NCI-H748 (cell line): ENCODE results near the gene MXRA8.
"Not testable (repeated sequence)": the region's sequence is repeated elsewhere in the genome, so short reads cannot be mapped to it uniquely, and the experiment has no call there.

Source experiments
- DNase-seq: peaks from one replicate; lab custom pipeline; 2025; ENCODE audit not compliant: unreplicated experiment; lab: John Stamatoyannopoulos, UW

Gene MXRA8

DNA sequence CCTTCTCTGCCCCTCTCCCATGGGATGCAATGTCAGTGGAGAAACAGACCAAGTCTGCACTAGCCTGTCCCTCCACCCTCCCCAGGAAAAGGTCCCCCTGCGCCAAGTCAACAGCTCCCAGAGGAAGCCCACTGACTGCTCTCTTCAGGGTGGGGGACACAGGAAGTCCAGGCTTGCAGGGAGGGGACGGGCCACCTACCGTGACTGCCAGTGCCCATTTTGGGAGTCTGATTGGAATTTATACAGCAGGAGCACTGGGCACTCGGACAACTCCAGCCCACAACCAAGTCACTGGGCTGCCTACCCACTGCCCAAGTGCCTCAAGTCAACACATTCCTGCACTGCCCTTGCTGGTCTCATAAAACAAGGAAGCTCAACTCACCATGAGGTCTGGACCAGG lies 34.7 kb upstream of the MXRA8 start:
- DNase-seq = no peak

DNA sequence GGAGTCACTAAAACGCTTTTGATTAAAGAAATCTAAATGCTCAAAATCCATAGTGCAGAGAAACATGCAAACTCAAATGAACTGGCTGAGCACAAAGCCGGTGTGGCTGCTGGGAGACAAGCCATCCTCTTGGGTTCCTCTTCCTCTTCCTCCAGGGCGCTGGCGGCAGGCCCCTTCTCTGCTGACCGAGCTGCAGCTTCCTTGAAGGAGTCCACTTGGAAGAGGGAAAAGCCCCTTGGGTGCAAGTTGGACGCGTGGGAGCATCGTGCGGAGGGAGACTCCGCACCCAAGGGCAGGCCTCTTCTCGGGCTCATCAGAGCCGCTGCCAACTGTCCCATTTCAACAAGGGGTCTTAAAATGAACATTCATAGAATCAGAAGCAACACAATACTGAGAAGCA lies 32.9 kb upstream of the MXRA8 start:
- DNase-seq = no peak

DNA sequence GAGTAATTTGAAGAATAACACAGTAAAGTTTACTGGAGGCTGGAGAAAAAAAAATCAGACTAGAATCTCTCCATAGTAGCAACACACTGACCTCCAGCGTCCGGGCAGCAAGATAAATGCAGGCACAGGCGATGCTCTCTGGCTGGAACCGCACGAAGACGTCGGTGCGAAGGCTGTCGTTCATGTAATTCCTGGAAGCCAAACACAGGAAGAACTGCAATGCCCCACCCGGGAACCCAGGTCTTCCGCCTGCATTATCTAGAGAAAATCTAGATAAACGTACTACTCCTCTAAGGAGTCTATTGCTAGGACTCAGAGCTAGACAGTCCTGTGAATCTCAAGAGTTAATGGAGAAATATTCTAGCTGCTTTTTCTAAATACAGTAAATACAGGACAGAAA lies 32.3 kb upstream of the MXRA8 start:
- no peak for DNase-seq

DNA sequence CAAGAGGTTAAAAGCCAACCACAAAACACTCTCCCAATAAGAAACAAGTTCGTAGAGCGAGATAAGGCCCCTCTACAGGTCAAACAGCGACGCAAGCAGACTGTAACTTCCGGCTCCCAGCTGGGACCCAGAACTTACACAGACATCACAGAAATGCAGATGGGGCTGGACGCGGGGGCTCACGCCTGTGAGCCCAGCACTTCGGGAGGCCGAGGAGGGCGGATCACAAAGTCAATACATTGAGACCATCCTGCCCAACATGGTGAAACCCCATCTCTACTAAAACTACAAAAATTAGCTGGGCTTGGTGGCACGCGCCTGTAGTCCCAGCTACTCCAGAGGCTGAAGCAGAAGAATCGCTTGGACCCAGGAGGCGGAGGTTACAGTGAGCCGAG lies 29.7 kb upstream of the MXRA8 start:
- DNase-seq = no peak

- DNase-seq = no peak
Measured at GRCh38 chr1:1387098-1388077, 29.0 kb upstream of the MXRA8 start.

DNA sequence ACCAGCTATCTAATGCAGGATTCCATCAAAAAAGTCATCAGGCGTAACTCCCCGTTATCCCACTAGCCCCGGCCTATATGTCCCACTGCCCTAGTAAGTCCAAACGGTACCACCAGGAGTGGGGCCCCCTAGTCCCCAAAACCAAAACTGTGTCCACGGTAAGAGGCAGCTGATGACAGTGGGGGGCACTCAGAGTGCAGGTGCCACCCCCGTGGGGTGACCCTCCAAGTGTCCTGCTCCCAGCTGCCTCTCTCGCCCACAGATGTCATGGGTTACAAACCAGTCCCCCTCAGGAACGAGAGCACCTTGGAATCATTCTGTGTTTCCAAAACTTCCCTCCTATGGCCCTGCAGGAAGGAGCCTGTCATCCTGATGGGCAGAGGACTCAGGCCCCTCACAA lies 27.6 kb upstream of the MXRA8 start:
- no peak for DNase-seq

- not testable (repeated sequence) for DNase-seq
Measured at GRCh38 chr1:1385339-1385738, 27.0 kb upstream of the MXRA8 start.

DNA sequence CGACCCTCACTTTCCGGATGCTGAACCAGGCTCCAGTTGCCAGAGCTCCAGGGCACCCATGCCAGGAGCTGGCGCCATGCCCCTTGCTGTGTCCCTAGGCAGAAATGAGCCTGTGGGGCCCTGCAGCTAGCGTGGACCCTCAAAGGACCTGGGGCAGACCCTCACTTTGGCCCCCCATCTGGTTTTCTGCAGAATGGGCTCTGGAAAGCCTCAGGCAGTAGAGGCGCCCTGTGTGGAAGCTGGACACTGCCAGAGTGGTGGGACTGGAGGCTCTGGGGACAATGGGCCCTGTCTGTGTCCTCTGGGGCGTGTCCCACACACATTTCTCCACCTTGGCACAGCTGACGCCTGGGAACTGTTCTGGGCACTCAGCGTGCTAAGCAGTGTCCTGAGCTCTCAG lies 22.9 kb upstream of the MXRA8 start:
- DNase-seq = no peak

DNA sequence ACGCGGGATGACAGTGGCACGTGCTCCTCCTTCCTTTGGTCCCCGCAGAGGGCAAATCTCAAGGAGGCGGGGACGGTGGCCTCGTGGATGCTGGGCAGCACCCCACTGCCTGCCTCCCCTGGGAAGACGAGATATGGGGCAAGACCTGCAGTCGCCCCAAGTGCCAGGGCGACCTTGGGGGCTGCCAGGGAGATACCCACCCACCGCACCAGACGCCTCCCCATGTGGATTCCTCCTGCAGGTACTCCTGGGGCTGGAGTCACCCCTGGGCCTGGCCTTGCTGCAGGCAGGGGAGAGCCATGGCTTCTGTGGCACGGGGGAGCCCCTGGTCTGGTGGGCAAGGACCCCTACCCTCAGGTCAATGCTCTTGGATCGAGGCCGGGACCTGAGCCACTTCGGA lies 22.5 kb upstream of the MXRA8 start:
- DNase-seq = no peak

DNA sequence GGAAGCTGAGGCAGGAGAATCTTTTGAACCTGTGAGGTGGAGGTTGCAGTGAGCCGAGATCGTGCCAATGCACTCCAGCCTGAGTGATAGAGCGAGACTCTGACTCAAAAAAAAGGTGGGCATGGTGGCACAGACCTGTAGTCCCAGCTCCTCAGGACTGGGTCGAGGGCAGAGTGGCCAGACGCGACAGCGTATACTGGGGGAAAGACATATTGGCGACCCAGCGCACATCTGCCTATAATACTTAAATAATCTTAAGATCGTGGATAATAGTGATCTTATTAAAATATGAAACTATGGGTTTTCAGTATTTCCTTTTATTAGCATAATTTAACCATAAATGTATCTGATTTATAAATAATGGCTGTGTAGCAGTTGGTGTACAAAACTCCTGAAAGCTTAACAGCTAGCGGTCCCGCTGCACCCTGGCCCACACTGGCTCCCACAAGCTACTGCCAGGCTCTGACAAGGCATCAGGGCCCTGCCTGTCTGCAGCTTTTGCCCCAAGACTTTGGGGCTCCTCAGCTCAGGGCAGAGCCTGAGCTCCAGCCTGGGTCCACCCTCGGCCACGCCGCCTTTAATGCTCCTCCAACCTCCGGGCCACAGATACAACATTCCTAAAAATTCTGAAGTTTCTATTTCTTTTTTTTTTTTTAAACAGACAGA lies 19.3 kb upstream of the MXRA8 start:
- no peak for DNase-seq

DNA sequence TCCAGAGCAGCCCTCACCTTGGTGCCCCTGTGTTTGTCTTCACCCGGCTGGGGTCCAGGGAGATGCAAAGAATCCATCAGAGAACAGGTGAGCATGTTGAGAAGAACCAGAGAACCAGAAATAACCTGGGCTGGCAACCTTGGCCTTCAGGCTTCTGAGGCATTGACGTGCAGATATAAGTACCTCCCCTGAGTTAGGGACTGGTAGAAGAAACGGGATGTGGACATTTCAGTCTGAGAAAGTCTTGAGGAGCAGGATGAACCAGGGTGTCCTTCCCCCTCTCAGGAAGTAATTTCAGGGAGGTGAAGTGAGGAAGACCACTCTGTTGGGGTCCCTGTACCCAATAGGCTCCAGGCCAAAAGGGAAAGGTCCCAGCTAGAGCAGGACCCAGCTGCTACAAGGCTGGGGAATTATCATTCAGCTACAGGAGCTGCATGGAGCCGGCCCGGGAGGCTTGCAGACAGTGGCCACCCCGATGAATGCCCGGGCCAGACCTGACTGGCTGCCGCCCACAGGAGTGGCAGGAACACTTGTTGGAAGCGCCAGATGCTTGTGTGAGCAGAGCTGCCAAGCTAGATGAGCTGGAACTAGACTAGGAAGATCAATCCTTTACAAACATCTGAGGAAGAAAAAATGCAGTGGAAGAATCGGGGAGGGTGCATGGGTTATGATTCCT lies 18.3 kb upstream of the MXRA8 start:
- DNase-seq = no peak

- DNase-seq = peak; percentile 99
Measured at GRCh38 chr1:1374929-1375662, 16.7 kb upstream of the MXRA8 start, which contains the start of gene AURKAIP1. Gene AURKAIP1 (minus strand): TSS chr1:1375207. CDS start chr1:1374756, 451 bp downstream.

DNA sequence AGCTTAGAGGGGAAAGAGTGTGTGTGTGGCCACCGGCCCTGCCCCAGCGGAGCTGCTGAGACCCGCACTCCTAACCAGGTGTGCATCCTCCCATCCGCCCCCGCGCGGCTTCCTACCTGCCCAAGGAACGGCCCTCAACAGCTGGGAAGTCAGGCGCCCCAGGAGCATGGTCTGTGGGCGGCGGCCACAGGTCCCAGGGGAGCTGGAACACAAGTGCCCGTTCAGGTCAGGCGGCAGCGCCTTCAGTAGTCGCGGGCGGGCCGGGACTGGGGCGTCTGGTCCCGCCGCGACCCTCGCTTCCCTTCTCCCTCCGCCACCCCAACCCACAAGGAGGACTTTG lies 16.2 kb upstream of the MXRA8 start:
- DNase-seq = peak; percentile 13

DNA sequence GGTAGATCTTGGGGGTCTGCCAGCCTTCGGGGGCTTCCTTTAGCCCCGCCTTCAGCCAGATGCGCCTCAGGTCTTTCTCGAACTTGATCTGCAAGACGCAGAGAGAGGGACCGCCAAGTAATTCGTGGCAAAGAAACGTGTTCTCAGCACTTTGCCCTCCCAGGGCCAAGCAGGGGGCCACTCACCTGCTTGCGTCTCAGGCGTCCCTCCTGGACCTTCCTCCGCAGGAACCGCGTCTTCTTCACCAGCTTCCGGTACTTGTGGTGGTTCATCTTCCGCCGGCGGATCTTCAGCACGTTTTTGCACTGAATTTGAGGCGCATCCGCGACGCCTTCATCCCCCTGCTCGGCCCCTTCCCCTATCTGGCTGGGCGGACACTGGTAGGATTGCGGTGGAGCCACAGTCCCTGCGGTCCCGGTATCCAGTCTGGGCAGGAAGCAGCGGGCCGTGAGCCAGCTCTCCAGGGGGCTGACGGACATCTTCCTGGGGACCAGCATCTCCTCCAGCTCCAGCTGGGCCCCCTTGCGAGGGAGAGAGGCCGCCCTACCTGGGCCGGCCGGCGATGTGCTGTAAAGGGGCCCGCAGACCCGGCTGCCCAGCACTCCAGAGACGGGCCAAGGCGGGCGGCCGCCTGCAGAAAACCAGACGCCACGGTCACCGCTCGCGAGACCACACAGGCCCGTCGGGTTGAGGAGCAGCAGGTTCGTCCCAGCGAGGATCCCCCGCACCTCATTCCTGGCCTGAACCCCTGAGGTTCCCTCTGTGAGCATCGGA lies 15.6 kb upstream of the MXRA8 start:
- no peak for DNase-seq

DNA sequence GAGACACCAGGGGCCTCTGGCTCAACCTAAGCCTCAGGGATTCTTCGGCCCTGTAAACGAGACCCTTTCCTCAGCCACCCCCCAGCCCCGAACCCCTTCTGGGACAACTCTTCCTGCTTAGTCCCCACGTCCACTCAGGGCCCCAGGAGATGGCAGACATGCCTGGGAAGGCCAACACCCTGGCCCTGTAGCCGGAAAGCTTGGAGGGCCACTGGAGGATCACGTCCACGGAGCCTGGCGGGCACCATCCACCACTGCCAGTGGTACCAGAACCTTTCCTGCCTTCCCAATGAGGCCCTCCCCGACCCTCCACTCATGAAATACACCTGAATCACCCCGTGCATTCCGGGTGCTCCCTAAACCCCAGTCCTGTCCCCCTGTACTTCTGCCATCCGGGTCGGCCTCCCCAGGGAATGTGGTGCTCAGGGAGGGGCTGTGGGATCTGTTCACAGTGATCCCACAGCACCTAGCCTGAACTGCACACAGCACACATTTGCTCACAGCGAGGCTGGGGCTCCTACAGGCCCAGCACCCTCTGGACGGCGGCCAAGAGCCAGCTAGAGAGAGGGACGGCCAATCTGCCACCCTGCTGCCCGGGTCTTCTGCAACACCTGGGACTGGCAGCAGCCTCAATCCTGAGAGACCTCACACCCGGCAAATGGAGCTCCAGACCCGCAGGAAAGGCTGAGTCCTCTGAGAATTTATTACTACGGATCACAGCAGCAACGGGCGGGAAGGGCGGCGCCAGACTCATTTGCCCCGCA lies 14.9 kb upstream of the MXRA8 start:
- DNase-seq = no peak

DNA sequence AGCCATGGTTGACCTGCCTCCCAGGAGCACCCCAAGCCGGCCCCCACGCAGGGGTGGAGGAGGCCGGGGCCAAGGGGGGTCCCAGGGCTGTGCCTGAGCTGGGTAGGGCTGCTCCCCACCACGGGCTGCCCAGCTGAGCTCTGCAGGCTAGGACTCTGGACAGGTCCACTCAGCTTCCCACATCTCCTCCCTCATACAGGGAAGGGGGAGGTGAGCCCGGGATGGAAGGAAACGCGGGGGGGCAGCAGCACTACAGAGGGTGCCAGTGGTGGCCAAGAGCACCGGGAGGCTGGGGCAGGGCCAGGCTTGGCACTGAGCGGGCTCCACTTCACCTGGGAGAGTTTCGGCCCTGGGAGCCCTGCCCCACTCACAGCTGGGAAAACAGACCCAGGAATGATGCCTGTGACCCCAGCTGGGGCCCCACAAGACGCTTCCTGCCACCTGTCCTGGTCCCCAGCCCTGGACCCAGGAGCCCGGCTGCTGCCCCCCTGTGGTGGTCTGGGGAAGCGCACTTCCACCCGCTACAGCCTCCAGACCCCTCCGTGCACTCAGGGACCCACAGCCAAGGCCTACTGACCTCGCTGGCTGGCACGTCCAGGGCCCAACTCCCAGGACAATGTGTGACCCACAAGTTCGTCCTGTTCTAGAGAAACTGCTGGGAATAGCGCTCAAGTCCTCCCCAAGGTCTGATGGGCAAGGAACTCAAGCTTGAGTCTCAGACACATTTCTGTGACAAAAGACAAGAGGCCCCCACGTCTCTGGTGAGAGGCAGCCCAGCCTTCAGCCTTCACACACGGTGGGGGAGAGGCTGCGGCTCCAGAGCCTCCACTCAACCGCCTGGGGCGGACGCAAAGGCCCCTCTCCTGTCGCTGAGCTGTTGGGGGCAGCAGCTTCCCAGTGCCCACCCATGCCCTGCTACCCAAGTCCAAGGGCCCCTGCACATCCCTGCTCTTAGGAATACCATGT lies 13.7 kb upstream of the MXRA8 start:
- DNase-seq = peak; percentile 42

DNA sequence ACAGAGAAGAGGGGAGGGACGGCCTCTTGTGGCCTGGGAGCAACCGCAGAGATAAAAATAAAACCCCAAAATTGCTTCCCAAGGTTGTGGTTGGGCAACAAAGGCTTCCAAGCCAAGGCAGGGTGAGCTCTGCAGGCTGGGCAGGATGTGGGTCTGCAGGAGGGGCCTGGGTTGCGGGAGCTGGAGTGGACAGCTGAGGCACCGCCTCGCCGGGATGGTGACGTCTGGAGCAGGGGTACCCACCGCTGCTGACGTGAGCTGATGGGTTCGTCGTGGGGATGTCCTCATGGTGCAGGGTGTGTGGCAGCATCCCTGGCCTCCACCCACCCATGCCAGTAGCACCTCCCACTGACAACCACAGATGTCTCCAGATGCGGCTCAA lies 13.0 kb upstream of the MXRA8 start:
- no peak for DNase-seq

- DNase-seq = no peak
Measured at GRCh38 chr1:1370771-1371300, 12.5 kb upstream of the MXRA8 start.
